HG03095 (cell line): Measurements from ENCODE around the gene ISCA2.

Experiments used
- ATAC-seq: cut with Tn5 transposase; IDR thresholded peaks from one replicate; pipeline ENCODE4 v1.9.1; 2021; ENCODE audit warnings: moderate library complexity; ENCODE audit not compliant: unreplicated experiment

Gene ISCA2

GRCh38 chr14:74507840-74508239 lies 14.3 kb downstream of the ISCA2 start:
- no peak for ATAC-seq

- no peak for ATAC-seq
These were observed 14.7 kb downstream of the ISCA2 start for GRCh38 chr14:74508292-74508731.

GRCh38 chr14:74508844-74509428 lies 15.4 kb downstream of the ISCA2 start:
- no peak for ATAC-seq

GRCh38 chr14:74509587-74510222 lies 16.1 kb downstream of the ISCA2 start:
- ATAC-seq = no peak

- no peak for ATAC-seq
These were observed 16.8 kb downstream of the ISCA2 start for GRCh38 chr14:74510223-74510931.

- no peak for ATAC-seq
These were observed 17.4 kb downstream of the ISCA2 start for GRCh38 chr14:74510959-74511409.

GRCh38 chr14:74511966-74512830 lies 18.6 kb downstream of the ISCA2 start:
- no peak for ATAC-seq

- ATAC-seq = no peak
These were observed 20.9 kb downstream of the ISCA2 start for GRCh38 chr14:74514471-74514941.

GRCh38 chr14:74515891-74516412 lies 22.4 kb downstream of the ISCA2 start:
- no peak for ATAC-seq

- ATAC-seq = no peak
These were observed 23.0 kb downstream of the ISCA2 start for GRCh38 chr14:74516451-74517160.

- ATAC-seq = no peak
These were observed 24.2 kb downstream of the ISCA2 start for GRCh38 chr14:74517731-74518130.

- no peak for ATAC-seq
These were observed 24.7 kb downstream of the ISCA2 start for GRCh38 chr14:74518221-74518620.

- no peak for ATAC-seq
These were observed 25.9 kb downstream of the ISCA2 start for GRCh38 chr14:74519316-74520074.

- ATAC-seq = no peak
These were observed 28.2 kb downstream of the ISCA2 start for GRCh38 chr14:74521756-74522155.

GRCh38 chr14:74522740-74523139 lies 29.2 kb downstream of the ISCA2 start:
- no peak for ATAC-seq

GRCh38 chr14:74524076-74524811 lies 30.7 kb downstream of the ISCA2 start:
- ATAC-seq = no peak

GRCh38 chr14:74524812-74525135 lies 31.2 kb downstream of the ISCA2 start:
- no peak for ATAC-seq

GRCh38 chr14:74525361-74525851 lies 31.8 kb downstream of the ISCA2 start:
- ATAC-seq = peak; percentile 52
